Naive thymus-derived CD4-positive, alpha-beta T cell (primary cell): ENCODE measurements around the gene GNG4. TPM values are rescaled to one million over a fixed set of nuclear protein-coding genes. Genes with fewer than 3 reads are reported as not detected.

Experiments
- ATAC-seq: fragments of 150-1000 bp; cut with Tn5 transposase; 2 replicates; pipeline ENCODE4 v1.10.0; 2021; ENCODE audit warnings: mild to moderate bottlenecking, moderate library complexity
- CTCF ChIA-PET: fragments of 350-600 bp; sonication (Branson Sonifier 250); formaldehyde crosslinking; loops from one replicate; lab custom pipeline; 2021; ENCODE audit warnings: antibody characterized with exemption; lab: Charles Lee
- POLR2A ChIA-PET: fragments of 350-600 bp; sonication (Branson Sonifier 250); formaldehyde crosslinking; loops from one replicate; lab custom pipeline; 2021; ENCODE audit warnings: antibody characterized with exemption, inconsistent platforms; lab: Charles Lee
- DNase-seq, 9 donors: peaks; one replicate each; pipeline versions ENCODE4 v3.0.0 to v3.0.0-alpha.2; 2020 to 2022; ENCODE audit warnings: mixed read lengths in 1 of 9
- H3K27ac ChIP-seq: one replicate; pipeline ENCODE4 v1.7.0; 2013; ENCODE audit warnings: mild to moderate bottlenecking, low read depth, low read length, moderate library complexity
- H3K27me3 ChIP-seq, 2 donors: one replicate each; pipeline ENCODE4 v1.7.0; 2013; ENCODE audit warnings: low read length in 2 of 2, mild to moderate bottlenecking in 2 of 2, moderate library complexity in 2 of 2; ENCODE audit not compliant: control insufficient read depth in 2 of 2, insufficient read depth in 2 of 2
- H3K36me3 ChIP-seq, 3 experiments: 1 replicate in 2 of 3; 2 replicates in 1 of 3; pipeline ENCODE4 v1.7.0; 2013; ENCODE audit warnings: low read length in 3 of 3, mild to moderate bottlenecking in 3 of 3, moderate library complexity in 1 of 3; ENCODE audit not compliant: insufficient read depth in 3 of 3, control insufficient read depth in 2 of 3
- H3K4me1 ChIP-seq, 2 donors: one replicate each; pipeline ENCODE4 v1.7.0; 2013; ENCODE audit warnings: low read length in 2 of 2, mild to moderate bottlenecking in 2 of 2, moderate library complexity in 1 of 2; ENCODE audit not compliant: control insufficient read depth in 2 of 2, insufficient read depth in 2 of 2
- H3K4me3 ChIP-seq: 2 replicates; pipeline ENCODE4 v1.7.0; 2013; ENCODE audit warnings: mild to moderate bottlenecking, low read length
- H3K9me3 ChIP-seq, 3 experiments: 1 replicate in 2 of 3; 2 replicates in 1 of 3; pipeline ENCODE4 v1.7.0; 2013; ENCODE audit warnings: low read length in 3 of 3; ENCODE audit not compliant: control insufficient read depth in 2 of 3
- H3K27ac Mint-ChIP-seq, 9 donors: one replicate each; pipeline ENCODE4 v1.8.0; 2020 to 2022; ENCODE audit warnings: mixed read lengths in 9 of 9, mild to moderate bottlenecking in 8 of 9, moderate library complexity in 5 of 9, inconsistent platforms in 2 of 9
- H3K27me3 Mint-ChIP-seq, 5 donors: one replicate each; pipeline ENCODE4 v1.8.0; 2021 to 2022; ENCODE audit warnings: mixed read lengths in 5 of 5, mild to moderate bottlenecking in 1 of 5
- H3K36me3 Mint-ChIP-seq, 5 donors: one replicate each; pipeline ENCODE4 v1.8.0; 2020 to 2022; ENCODE audit warnings: mixed read lengths in 5 of 5, mild to moderate bottlenecking in 3 of 5, inconsistent platforms in 1 of 5
- H3K4me1 Mint-ChIP-seq, 7 donors: one replicate each; pipeline ENCODE4 v1.8.0; 2020 to 2022; ENCODE audit warnings: mixed read lengths in 7 of 7, mild to moderate bottlenecking in 3 of 7, inconsistent platforms in 1 of 7
- H3K4me3 Mint-ChIP-seq, 10 donors: one replicate each; pipeline ENCODE4 v1.8.0; 2020 to 2022; ENCODE audit warnings: mild to moderate bottlenecking in 10 of 10, mixed read lengths in 10 of 10, moderate library complexity in 6 of 10, inconsistent platforms in 2 of 10
- H3K9me3 Mint-ChIP-seq, 11 donors: one replicate each; pipeline ENCODE4 v1.8.0; 2020 to 2022; ENCODE audit warnings: mixed read lengths in 11 of 11, mild to moderate bottlenecking in 4 of 11, inconsistent platforms in 1 of 11, moderate library complexity in 1 of 11
- intact Hi-C, 2 donors: fragments of 100-400 bp; cut with micrococcal nuclease; formaldehyde crosslinking; loops; one replicate each; pipeline ENCODE4 v1.15.1; 2023
- polyA plus RNA-seq, 2 donors: library from polyadenylated mRNA; unstranded; fragments of 300-500 nt; fragmentation: Illumina TruSeq; gene quantifications; one replicate each; pipeline ENCODE4 v1.2.3, GENCODE V29; 2021
- total RNA-seq, 6 experiments: library from RNA in 5 of 6; stranded (reverse) in 5 of 6; gene quantifications; 1 replicate in 5 of 6; 2 replicates in 1 of 6; pipeline ENCODE4 v1.2.3 and lab custom pipeline; 2021 to 2026

Gene GNG4
- total and polyA plus RNA-seq, 7 experiments from 2014 or later = 0.17 to 2.3 TPM; not detected in 5

- H3K27ac Mint-ChIP-seq = no peak overlapping the region
- H3K27me3 Mint-ChIP-seq = no peaks in the 10 kb centered on the region
- DNase-seq (no peak), ATAC-seq (no peak)
- H3K27ac ChIP-seq = no peak overlapping the region
- peaks cover 15 to 52% (median 43%) of the 10 kb centered on the region in 11 donors for H3K9me3 Mint-ChIP-seq
- no peaks in the 10 kb centered on the region for H3K27me3 ChIP-seq
- intact Hi-C loops = no loop called here
- no peak overlapping the region for H3K4me3 ChIP-seq
- H3K4me1 Mint-ChIP-seq = no peaks in the 10 kb centered on the region
- CTCF ChIA-PET = no interaction called here
- peaks cover 35 to 79% (median 66%) of the 10 kb centered on the region in 5 donors for H3K36me3 Mint-ChIP-seq
- POLR2A ChIA-PET = no interaction called here
- H3K4me3 Mint-ChIP-seq = no peak overlapping the region
- no peaks in the 10 kb centered on the region for H3K4me1 ChIP-seq
- peaks cover 0 to 46% (median 4%) of the 10 kb centered on the region in 3 experiments for H3K36me3 ChIP-seq
- peaks cover 0 to 34% (median 14%) of the 10 kb centered on the region in 3 experiments for H3K9me3 ChIP-seq
Measured at GRCh38 chr1:235669277-235669676, 19.7 kb upstream of the GNG4 start.

DNA sequence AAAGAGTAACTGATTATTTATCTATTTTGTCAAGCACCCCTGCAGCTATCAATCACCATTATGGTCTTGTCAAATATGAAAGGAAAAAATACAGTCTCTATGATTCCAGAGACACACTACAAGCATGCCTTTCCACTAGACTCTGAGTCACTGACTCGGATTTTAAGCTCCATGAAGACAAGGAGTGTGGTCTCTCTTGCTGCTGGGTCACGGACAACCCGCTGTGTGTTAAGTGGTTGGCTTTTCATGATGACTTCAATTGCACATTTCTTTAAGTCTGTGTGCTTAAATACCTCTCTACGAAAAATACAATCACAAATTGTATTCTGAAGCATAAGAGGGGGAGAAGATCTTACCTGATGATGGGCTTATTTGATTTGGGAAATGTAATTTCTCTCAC lies 14.0 kb upstream of the GNG4 start:
- no peak for DNase-seq
- CTCF ChIA-PET = no interaction called here

GRCh38 chr1:235661568-235661967 lies 12.0 kb upstream of the GNG4 start:
- peaks cover 0 to 2% (median 0%) of the 10 kb centered on the region in 5 donors for H3K27me3 Mint-ChIP-seq
- H3K4me1 Mint-ChIP-seq = no peaks in the 10 kb centered on the region
- CTCF ChIA-PET = no interaction called here
- Histone ChIP-seq H3K27me3 (no peaks in the 10 kb centered on the region), H3K4me1 (no peaks in the 10 kb centered on the region), H3K4me3 (no peak overlapping the region), H3K9me3 (no peaks in the 10 kb centered on the region), H3K36me3 (peaks cover 0 to 15% (median 13%) of the 10 kb centered on the region in 3 experiments), H3K27ac (no peak overlapping the region)
- peaks cover 0 to 39% (median 28%) of the 10 kb centered on the region in 5 donors for H3K36me3 Mint-ChIP-seq
- H3K9me3 Mint-ChIP-seq = peaks cover 0 to 4% (median 0%) of the 10 kb centered on the region in 11 donors
- H3K27ac Mint-ChIP-seq = no peak overlapping the region
- no peak overlapping the region for H3K4me3 Mint-ChIP-seq
- ATAC-seq (no peak), DNase-seq (no peak)
- POLR2A ChIA-PET = interaction anchor here (0.6 kb wide), 1 partner anchor 15 kb away, joined by 3 read pairs; no protein-coding TSS in a partner anchor
- intact Hi-C loops = no loop called here

More for the DNA sequence above, 14.0 kb upstream of the GNG4 start:
- no peaks in the 10 kb centered on the region for H3K27me3 ChIP-seq
- Mint-ChIP-seq H3K9me3 (peaks cover 0 to 3% (median 0%) of the 10 kb centered on the region in 11 donors), H3K36me3 (peaks cover 0 to 50% (median 34%) of the 10 kb centered on the region in 5 donors), H3K27me3 (no peaks in the 10 kb centered on the region), H3K4me3 (no peak overlapping the region), H3K4me1 (no peaks in the 10 kb centered on the region), H3K27ac (no peak overlapping the region)
- no peaks in the 10 kb centered on the region for H3K4me1 ChIP-seq
- intact Hi-C loops = no loop called here
- peaks cover 0 to 15% (median 13%) of the 10 kb centered on the region in 3 experiments for H3K36me3 ChIP-seq
- POLR2A ChIA-PET = no interaction called here
- ATAC-seq = no peak
- no peak overlapping the region for H3K4me3 ChIP-seq
- no peaks in the 10 kb centered on the region for H3K9me3 ChIP-seq
- H3K27ac ChIP-seq = no peak overlapping the region

- Mint-ChIP-seq H3K27ac (no peak overlapping the region), H3K4me1 (no peaks in the 10 kb centered on the region), H3K9me3 (peaks cover 0 to 19% (median 8%) of the 10 kb centered on the region in 11 donors), H3K27me3 (peaks cover 7 to 21% (median 14%) of the 10 kb centered on the region in 5 donors), H3K4me3 (no peak overlapping the region), H3K36me3 (peaks cover 4 to 48% (median 32%) of the 10 kb centered on the region in 5 donors)
- Histone ChIP-seq H3K27me3 (no peaks in the 10 kb centered on the region), H3K4me3 (no peak overlapping the region), H3K27ac (no peak overlapping the region), H3K9me3 (no peaks in the 10 kb centered on the region), H3K4me1 (no peaks in the 10 kb centered on the region), H3K36me3 (peaks cover 0 to 12% (median 10%) of the 10 kb centered on the region in 3 experiments)
- no peak for ATAC-seq
- ChIA-PET CTCF (no interaction called here), POLR2A (interaction anchor here (0.6 kb wide), 1 partner anchor 113 kb away, joined by 3 read pairs; no protein-coding TSS in a partner anchor)
- DNase-seq = no peak
- intact Hi-C loops = no loop called here
Measured at GRCh38 chr1:235659186-235659771, 9.7 kb upstream of the GNG4 start.

- H3K9me3 ChIP-seq = no peaks in the 10 kb centered on the region
- peaks cover 19 to 32% (median 25%) of the 10 kb centered on the region in 5 donors for H3K27me3 Mint-ChIP-seq
- ChIA-PET CTCF (no interaction called here), POLR2A (no interaction called here)
- H3K27ac Mint-ChIP-seq = no peak overlapping the region
- H3K4me1 Mint-ChIP-seq = no peaks in the 10 kb centered on the region
- no peaks in the 10 kb centered on the region for H3K4me1 ChIP-seq
- no peak for DNase-seq
- H3K4me3 ChIP-seq = no peak overlapping the region
- no peak for ATAC-seq
- no peaks in the 10 kb centered on the region for H3K27me3 ChIP-seq
- intact Hi-C loops = no loop called here
- H3K36me3 ChIP-seq = peaks cover 0 to 8% (median 5%) of the 10 kb centered on the region in 3 experiments
- H3K36me3 Mint-ChIP-seq = peaks cover 4 to 46% (median 26%) of the 10 kb centered on the region in 5 donors
- H3K9me3 Mint-ChIP-seq = peaks cover 0 to 30% (median 16%) of the 10 kb centered on the region in 11 donors
- H3K4me3 Mint-ChIP-seq = no peak overlapping the region
- no peak overlapping the region for H3K27ac ChIP-seq
Measured at GRCh38 chr1:235657747-235658526, 8.4 kb upstream of the GNG4 start.

DNA sequence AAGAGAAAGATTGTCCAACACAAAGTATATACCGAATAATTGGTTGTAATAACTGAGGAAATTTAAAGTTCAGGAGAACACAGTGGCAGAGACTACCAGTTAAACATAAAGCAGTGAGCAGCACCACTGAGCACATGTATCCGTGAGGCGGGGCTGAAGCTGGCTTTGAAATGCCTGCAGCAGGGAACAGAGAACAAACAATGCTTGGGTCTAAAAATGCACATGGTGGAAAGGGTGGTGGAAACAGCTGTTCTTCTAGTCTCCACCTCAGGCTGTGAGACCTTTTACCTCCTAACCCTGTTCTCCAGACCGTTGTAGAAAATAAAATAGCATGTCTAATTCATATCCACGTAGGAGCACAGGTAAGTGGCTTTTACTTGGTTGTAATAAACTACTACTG lies 7.7 kb upstream of the GNG4 start:
- intact Hi-C loops = no loop called here
- POLR2A ChIA-PET = no interaction called here
- CTCF ChIA-PET = no interaction called here

More for the DNA sequence above, 7.7 kb upstream of the GNG4 start:
- no peak overlapping the region for H3K27ac Mint-ChIP-seq
- Histone ChIP-seq H3K4me1 (no peaks in the 10 kb centered on the region), H3K27me3 (no peaks in the 10 kb centered on the region), H3K9me3 (no peaks in the 10 kb centered on the region), H3K36me3 (peaks cover 0 to 6% (median 0%) of the 10 kb centered on the region in 3 experiments), H3K27ac (no peak overlapping the region), H3K4me3 (no peak overlapping the region)
- peaks cover 4 to 40% (median 21%) of the 10 kb centered on the region in 5 donors for H3K36me3 Mint-ChIP-seq
- no peak overlapping the region for H3K4me3 Mint-ChIP-seq
- ATAC-seq = no peak
- no peaks in the 10 kb centered on the region for H3K4me1 Mint-ChIP-seq
- no peak for DNase-seq
- H3K27me3 Mint-ChIP-seq = peaks cover 24 to 39% (median 32%) of the 10 kb centered on the region in 5 donors
- peaks cover 0 to 36% (median 18%) of the 10 kb centered on the region in 11 donors for H3K9me3 Mint-ChIP-seq
